Epithelial cell of esophagus (primary cell): ENCODE measurements around the gene TPCN2.
A peak's percentile ranks its signal among the peaks of the same experiment; 100 is the strongest.

ENCODE experiments used
- DNase-seq: peaks from one replicate; pipeline ENCODE4 v3.0.0; 2010; ENCODE audit warnings: low read depth
- H3K4me3 ChIP-seq: 2 replicates; pipeline ENCODE4 v1.5.1; 2011; ENCODE audit warnings: mild to moderate bottlenecking, low read length, control low read depth
- CTCF ChIP-seq: IDR thresholded peaks from 2 replicates; pipeline ENCODE4 v1.5.1; 2011; ENCODE audit warnings: low read depth, mild to moderate bottlenecking, low read length, control low read depth, inconsistent platforms; ENCODE audit not compliant: insufficient read depth; ENCODE audit errors: missing control alignments

The TPCN2 gene

GRCh38 chr11:69127884-69128283, 79.2 kb downstream of the TPCN2 start:
- no peak overlapping the region for H3K4me3 ChIP-seq
- TF ChIP-seq CTCF = no peak
- no peak for DNase-seq

- TF ChIP-seq CTCF = no peak
- no peak overlapping the region for H3K4me3 ChIP-seq
- no peak for DNase-seq
Observed at GRCh38 chr11:69129053-69129452, 80.3 kb downstream of the TPCN2 start.

GRCh38 chr11:69129647-69130046, 80.9 kb downstream of the TPCN2 start:
- H3K4me3 ChIP-seq = no peak overlapping the region
- no peak for TF ChIP-seq CTCF
- DNase-seq = no peak

- no peak overlapping the region for H3K4me3 ChIP-seq
- no peak for TF ChIP-seq CTCF
- no peak for DNase-seq
Observed at GRCh38 chr11:69130654-69131053, 81.9 kb downstream of the TPCN2 start.

- TF ChIP-seq CTCF = no peak
- H3K4me3 ChIP-seq = no peak overlapping the region
Observed at GRCh38 chr11:69131121-69131566, 82.4 kb downstream of the TPCN2 start.

GRCh38 chr11:69131644-69132300, 83.0 kb downstream of the TPCN2 start:
- peak; percentile 88 for DNase-seq
- peak; percentile 93 for TF ChIP-seq CTCF
- no peak overlapping the region for H3K4me3 ChIP-seq

More at GRCh38 chr11:69131121-69131566, 82.4 kb downstream of the TPCN2 start:
- no peak for DNase-seq

- no peak overlapping the region for H3K4me3 ChIP-seq
- no peak for TF ChIP-seq CTCF
- DNase-seq = no peak
Observed at GRCh38 chr11:69132301-69132670, 83.6 kb downstream of the TPCN2 start.
